Measurements from ENCODE around the gene NUPR1.

DNA sequence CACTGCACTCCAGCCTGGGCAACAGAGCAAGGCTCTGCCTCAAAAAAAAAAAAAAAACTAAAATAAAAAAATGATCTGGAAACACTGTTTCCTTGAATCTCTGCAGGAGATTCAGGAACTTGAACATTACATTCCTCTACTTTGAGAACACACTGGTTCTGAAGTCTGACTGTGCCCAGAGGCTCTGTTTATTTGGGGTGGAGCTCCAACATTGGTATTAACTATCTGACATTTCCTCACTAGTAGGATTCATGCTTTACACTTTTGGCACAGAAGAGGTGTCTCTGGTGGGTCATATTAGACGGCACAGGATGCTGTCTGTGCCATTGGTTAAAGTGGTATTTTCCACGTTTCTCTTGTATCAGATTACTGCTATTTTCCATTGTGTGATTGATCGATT is 47.7 kb upstream of the NUPR1 start:
- TF ChIP-seq, protein P1, sequence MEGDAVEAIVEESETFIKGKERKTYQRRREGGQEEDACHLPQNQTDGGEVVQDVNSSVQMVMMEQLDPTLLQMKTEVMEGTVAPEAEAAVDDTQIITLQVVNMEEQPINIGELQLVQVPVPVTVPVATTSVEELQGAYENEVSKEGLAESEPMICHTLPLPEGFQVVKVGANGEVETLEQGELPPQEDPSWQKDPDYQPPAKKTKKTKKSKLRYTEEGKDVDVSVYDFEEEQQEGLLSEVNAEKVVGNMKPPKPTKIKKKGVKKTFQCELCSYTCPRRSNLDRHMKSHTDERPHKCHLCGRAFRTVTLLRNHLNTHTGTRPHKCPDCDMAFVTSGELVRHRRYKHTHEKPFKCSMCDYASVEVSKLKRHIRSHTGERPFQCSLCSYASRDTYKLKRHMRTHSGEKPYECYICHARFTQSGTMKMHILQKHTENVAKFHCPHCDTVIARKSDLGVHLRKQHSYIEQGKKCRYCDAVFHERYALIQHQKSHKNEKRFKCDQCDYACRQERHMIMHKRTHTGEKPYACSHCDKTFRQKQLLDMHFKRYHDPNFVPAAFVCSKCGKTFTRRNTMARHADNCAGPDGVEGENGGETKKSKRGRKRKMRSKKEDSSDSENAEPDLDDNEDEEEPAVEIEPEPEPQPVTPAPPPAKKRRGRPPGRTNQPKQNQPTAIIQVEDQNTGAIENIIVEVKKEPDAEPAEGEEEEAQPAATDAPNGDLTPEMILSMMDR (IDR thresholded peaks at IDR 0.05), result no peak
- TF ChIP-seq POLR2A (IDR thresholded peaks at IDR 0.05), result no peak

All from vagina (tissue), 2 donors.